KMS-11 (cell line): Measurements from ENCODE around the gene PLCH1.

ENCODE experiments used
- H2AFZ ChIP-seq: fragments of 200-600 bp; sonication (generic); 2 replicates; pipeline ENCODE4 v1.6.1; 2016; ENCODE audit warnings: antibody characterized with exemption, mixed run types, low read depth
- H3K27ac ChIP-seq: fragments of 200-600 bp; sonication (generic); 2 replicates; pipeline ENCODE4 v1.6.1; 2016; ENCODE audit warnings: mild to moderate bottlenecking, mixed run types
- H3K27me3 ChIP-seq: fragments of 200-600 bp; sonication (generic); 2 replicates; pipeline ENCODE4 v1.6.1; 2017; ENCODE audit warnings: mild to moderate bottlenecking, low read depth, mixed run types, moderate library complexity; ENCODE audit not compliant: insufficient read depth
- H3K36me3 ChIP-seq: fragments of 200-600 bp; sonication (generic); 2 replicates; pipeline ENCODE4 v1.6.1; 2017; ENCODE audit warnings: mild to moderate bottlenecking, mixed run types; ENCODE audit not compliant: insufficient read depth
- H3K4me1 ChIP-seq: fragments of 200-600 bp; sonication (generic); 2 replicates; pipeline ENCODE4 v1.6.1; 2016; ENCODE audit warnings: mild to moderate bottlenecking, low read depth, mixed run types; ENCODE audit not compliant: poor library complexity, severe bottlenecking
- H3K4me2 ChIP-seq: fragments of 200-600 bp; sonication (generic); 2 replicates; pipeline ENCODE4 v1.7.0; 2016; ENCODE audit warnings: mild to moderate bottlenecking, mixed run types
- H3K4me3 ChIP-seq: fragments of 200-600 bp; sonication (generic); IDR thresholded peaks from 2 replicates; pipeline ENCODE4 v1.6.1; 2017; ENCODE audit warnings: low read depth, low read length, mixed read lengths; ENCODE audit not compliant: insufficient read depth
- H3K79me2 ChIP-seq: fragments of 200-600 bp; sonication (generic); 2 replicates; pipeline ENCODE4 v1.6.1; 2016; ENCODE audit warnings: low read depth, mixed run types; ENCODE audit not compliant: insufficient read depth
- H3K9ac ChIP-seq: fragments of 200-600 bp; sonication (generic); 2 replicates; pipeline ENCODE4 v1.6.1; 2016; ENCODE audit warnings: mild to moderate bottlenecking, mixed run types
- H4K20me1 ChIP-seq: fragments of 200-600 bp; sonication (generic); 2 replicates; pipeline ENCODE4 v1.6.1; 2016; ENCODE audit warnings: mild to moderate bottlenecking, mixed run types; ENCODE audit not compliant: insufficient read depth
- TF ChIP-seq, protein P1 (sequence below): fragments of 200-600 bp; sonication (generic); conservative IDR thresholded peaks from 2 replicates; pipeline ENCODE4 v1.6.1; 2017; ENCODE audit warnings: low read depth, mild to moderate bottlenecking, antibody characterized with exemption, low read length, moderate library complexity, mixed read lengths

The PLCH1 gene

DNA sequence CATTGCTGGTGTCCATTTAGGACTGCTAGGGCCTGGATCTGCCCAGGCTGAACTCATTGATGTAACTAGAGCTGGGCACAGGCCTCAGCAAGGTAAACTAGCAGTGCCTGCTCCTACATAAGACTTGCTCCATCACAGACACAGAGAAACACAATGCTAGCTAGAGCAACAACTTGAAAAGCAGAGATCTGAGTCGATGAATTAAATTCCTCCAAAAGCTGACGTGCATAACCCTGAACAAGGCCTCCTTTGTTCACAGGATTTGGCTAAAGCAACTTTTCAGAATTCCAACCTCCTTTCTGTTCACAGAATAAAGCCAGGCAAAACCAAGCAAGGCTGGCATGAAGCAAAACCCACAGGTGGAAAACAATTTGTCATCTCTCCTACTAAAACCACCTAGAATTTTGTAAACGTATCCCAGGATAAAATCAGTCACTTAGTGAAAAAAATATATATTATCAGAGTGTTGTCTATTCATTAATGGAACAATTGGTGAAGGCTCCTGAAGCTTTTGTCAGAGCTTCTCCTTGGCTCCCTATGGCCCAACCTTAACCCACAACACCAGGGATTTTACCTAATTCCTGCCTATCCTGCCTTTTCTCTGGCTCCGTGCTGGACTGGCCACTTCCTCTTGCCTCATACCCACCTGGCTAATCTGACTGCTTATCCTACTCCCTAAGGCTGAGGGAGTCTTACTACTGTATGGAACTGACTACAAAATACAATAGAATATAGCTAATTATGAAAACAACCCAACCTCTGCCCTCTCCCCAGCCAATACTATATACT, 39.9 kb downstream of the PLCH1 start:
- Histone ChIP-seq H3K4me2 (no peak overlapping the region), H3K27me3 (no peaks in the 10 kb centered on the region), H3K4me3 (no peak overlapping the region), H2AFZ (no peak overlapping the region), H3K27ac (no peak overlapping the region), H4K20me1 (no peaks in the 10 kb centered on the region), H3K4me1 (no peaks in the 10 kb centered on the region), H3K9ac (no peak overlapping the region), H3K36me3 (no peaks in the 10 kb centered on the region), H3K79me2 (no peaks in the 10 kb centered on the region)
- TF ChIP-seq, protein P1, sequence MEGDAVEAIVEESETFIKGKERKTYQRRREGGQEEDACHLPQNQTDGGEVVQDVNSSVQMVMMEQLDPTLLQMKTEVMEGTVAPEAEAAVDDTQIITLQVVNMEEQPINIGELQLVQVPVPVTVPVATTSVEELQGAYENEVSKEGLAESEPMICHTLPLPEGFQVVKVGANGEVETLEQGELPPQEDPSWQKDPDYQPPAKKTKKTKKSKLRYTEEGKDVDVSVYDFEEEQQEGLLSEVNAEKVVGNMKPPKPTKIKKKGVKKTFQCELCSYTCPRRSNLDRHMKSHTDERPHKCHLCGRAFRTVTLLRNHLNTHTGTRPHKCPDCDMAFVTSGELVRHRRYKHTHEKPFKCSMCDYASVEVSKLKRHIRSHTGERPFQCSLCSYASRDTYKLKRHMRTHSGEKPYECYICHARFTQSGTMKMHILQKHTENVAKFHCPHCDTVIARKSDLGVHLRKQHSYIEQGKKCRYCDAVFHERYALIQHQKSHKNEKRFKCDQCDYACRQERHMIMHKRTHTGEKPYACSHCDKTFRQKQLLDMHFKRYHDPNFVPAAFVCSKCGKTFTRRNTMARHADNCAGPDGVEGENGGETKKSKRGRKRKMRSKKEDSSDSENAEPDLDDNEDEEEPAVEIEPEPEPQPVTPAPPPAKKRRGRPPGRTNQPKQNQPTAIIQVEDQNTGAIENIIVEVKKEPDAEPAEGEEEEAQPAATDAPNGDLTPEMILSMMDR, result no peak

DNA sequence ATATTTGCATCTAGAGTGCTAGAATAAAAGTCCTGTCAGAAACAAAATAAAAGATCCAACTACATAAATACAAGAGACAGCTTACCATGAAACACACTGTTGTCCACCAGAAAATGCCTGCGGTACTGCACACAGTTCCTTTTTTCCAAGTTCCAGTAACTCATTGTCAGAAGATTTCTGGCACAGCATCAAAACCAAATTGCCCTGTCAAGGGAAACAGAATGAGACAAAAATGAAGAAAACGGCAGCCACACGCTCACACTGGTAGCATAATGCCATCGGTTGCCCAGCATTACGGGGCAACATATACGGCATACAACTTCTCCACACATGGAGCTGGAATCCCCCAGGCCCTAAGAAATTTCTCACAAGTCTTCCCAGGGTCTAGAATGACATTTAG, 40.8 kb downstream of the PLCH1 start:
- Histone ChIP-seq H4K20me1 (no peaks in the 10 kb centered on the region), H3K9ac (no peak overlapping the region), H3K4me2 (no peak overlapping the region), H3K4me3 (no peak overlapping the region), H3K79me2 (no peaks in the 10 kb centered on the region), H3K4me1 (no peaks in the 10 kb centered on the region), H3K27me3 (no peaks in the 10 kb centered on the region), H3K36me3 (no peaks in the 10 kb centered on the region), H3K27ac (no peak overlapping the region), H2AFZ (no peak overlapping the region)
- TF ChIP-seq, protein P1, result no peak

DNA sequence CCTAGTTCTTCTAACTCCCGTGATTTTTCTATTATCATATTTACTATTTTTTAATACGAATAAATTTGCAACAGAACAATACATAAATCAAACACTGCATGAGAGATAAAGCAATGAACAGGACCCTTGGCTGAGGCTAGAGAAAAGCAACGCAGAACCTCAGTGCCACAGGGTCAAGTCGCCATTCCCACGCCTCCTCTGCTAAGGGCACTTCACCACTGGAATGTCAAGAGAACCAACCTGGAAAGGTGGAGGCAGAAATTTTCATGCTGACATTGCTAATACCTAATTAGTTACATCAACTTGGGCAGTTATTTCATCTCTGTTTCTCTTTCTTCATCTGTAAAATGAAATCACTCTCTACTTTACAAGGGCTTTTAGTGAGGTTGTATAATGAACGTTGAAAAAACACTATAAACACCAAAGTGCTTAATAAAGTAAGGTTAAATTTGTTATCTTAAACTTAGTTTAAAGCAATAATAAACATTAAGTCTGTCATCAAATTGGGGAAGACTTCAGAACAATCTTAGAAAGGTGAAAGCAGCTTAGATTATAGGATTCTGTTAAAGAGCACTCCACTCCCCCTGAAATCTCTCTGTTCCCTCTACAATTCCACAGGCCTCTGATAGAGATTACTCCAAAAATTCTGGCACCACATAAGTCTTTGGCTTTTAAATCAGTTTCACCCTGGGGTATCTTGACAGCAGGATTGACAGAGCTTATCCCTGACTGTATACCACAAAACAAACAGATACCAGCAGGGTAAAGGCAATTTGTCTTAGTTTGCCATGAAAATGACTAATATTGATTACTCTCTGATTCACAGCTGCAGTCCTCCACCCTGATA, 41.9 kb downstream of the PLCH1 start:
- H3K4me3 ChIP-seq, result no peak overlapping the region
- no peak overlapping the region for H3K9ac ChIP-seq
- no peak overlapping the region for H2AFZ ChIP-seq
- no peaks in the 10 kb centered on the region for H3K27me3 ChIP-seq
- TF ChIP-seq, protein P1, result no peak
- H3K4me2 ChIP-seq, result no peak overlapping the region
- H3K4me1 ChIP-seq, result no peaks in the 10 kb centered on the region
- no peaks in the 10 kb centered on the region for H3K79me2 ChIP-seq
- no peak overlapping the region for H3K27ac ChIP-seq
- no peaks in the 10 kb centered on the region for H4K20me1 ChIP-seq
- no peaks in the 10 kb centered on the region for H3K36me3 ChIP-seq

DNA sequence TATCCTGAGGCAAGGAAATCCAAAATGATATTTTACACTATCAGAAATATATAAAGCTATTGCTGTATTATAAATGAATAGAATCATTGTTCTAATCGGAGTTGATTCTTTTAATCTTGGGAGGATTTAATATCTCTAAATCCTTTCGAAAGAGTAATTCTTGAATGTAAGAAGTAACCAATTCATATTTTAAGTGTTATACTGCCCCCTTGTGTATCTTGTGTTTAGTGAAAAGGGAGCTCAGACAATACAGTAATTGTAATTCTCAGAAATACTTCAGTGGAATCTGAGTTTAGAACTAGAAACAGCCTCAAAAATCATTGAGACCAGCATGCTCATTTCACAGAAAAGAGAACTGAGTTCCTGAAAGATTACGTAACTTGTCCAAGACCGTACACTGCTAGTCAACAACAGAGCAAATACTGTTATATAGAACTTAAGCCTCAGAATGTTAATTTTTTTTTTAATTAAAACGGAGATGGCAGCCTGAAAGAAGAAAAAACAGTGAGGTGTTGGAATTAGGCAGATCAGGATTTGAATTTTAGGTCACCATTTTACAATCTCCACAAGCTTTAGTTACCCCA, 42.9 kb downstream of the PLCH1 start:
- no peaks in the 10 kb centered on the region for H4K20me1 ChIP-seq
- H3K4me3 ChIP-seq, result no peak overlapping the region
- H3K9ac ChIP-seq, result no peak overlapping the region
- TF ChIP-seq, protein P1, result peak; percentile 87
- H2AFZ ChIP-seq, result no peak overlapping the region
- H3K36me3 ChIP-seq, result no peaks in the 10 kb centered on the region
- H3K4me2 ChIP-seq, result no peak overlapping the region
- H3K79me2 ChIP-seq, result no peaks in the 10 kb centered on the region
- no peaks in the 10 kb centered on the region for H3K27me3 ChIP-seq
- no peak overlapping the region for H3K27ac ChIP-seq
- no peaks in the 10 kb centered on the region for H3K4me1 ChIP-seq
